ENCODE results near the gene VPS11. TPM values are rescaled to one million over a fixed set of nuclear protein-coding genes. Genes with fewer than 3 reads are reported as not detected.
A peak's percentile ranks its signal among the peaks of the same experiment; 100 is the strongest.

Gene VPS11
- total and polyA plus RNA-seq, 12 donors = 15.7 to 44.2 (median 22.5) TPM

- H3K27ac ChIP-seq = no peak overlapping the region
- WGBS, 2 donors = 83 to 94% methylated on average over 12 of the region's 12 CpGs
- H3K4me1 ChIP-seq = peaks cover 5 to 48% (median 17%) of the 10 kb centered on the region in 9 donors
- DNase-seq = no peak
- no peaks in the 10 kb centered on the region for H3K9me3 ChIP-seq
- no peaks in the 10 kb centered on the region for H3K27me3 ChIP-seq
- intact Hi-C loops (cut with DNase I) = no loop called here
- TF ChIP-seq CTCF (IDR thresholded peaks at IDR 0.05) = no peak
- no peak overlapping the region for H3K4me3 ChIP-seq
- H3K36me3 ChIP-seq = peaks cover 0 to 77% (median 20%) of the 10 kb centered on the region in 9 donors
- no peak for ATAC-seq
Observed at GRCh38 chr11:119112314-119113020, 44.8 kb downstream of the VPS11 start.

- intact Hi-C loops (cut with DNase I) = no loop called here
- DNase-seq = no peak
- H3K36me3 ChIP-seq = peaks cover 0 to 84% (median 20%) of the 10 kb centered on the region in 9 donors
- no peak for ATAC-seq
- TF ChIP-seq CTCF (IDR thresholded peaks at IDR 0.05) = no peak
- H3K4me3 ChIP-seq = no peak overlapping the region
- no peaks in the 10 kb centered on the region for H3K27me3 ChIP-seq
- 90 to 97% methylated on average over 9 of the region's 9 CpGs for WGBS, 2 donors
- H3K27ac ChIP-seq = no peak overlapping the region
- H3K4me1 ChIP-seq = peaks cover 0 to 41% (median 8%) of the 10 kb centered on the region in 9 donors
- H3K9me3 ChIP-seq = no peaks in the 10 kb centered on the region
Observed at GRCh38 chr11:119113716-119114115, 46.1 kb downstream of the VPS11 start.

GRCh38 chr11:119114351-119114750 is 46.7 kb downstream of the VPS11 start:
- 72 to 78% methylated on average over 5 of the region's 5 CpGs for WGBS, 2 donors
- DNase-seq (no peak), ATAC-seq (no peak)
- no peak for TF ChIP-seq CTCF (IDR thresholded peaks at IDR 0.05)
- Histone ChIP-seq H3K4me3 (no peak overlapping the region), H3K9me3 (no peaks in the 10 kb centered on the region), H3K36me3 (peaks cover 0 to 84% (median 20%) of the 10 kb centered on the region in 9 donors), H3K27me3 (no peaks in the 10 kb centered on the region), H3K4me1 (peaks cover 0 to 34% (median 1%) of the 10 kb centered on the region in 9 donors), H3K27ac (peak overlapping the region in 2 of 10 donors; percentile 5 to 88)
- intact Hi-C loops (cut with DNase I) = no loop called here

- intact Hi-C loops (cut with DNase I) = no loop called here
- ATAC-seq (peak; percentile 35 to 78 (median 54)), DNase-seq (peak; percentile 47 to 52)
- no peak for TF ChIP-seq CTCF (IDR thresholded peaks at IDR 0.05)
- Histone ChIP-seq H3K4me3 (peak overlapping the region in 2 of 10 donors; percentile 2 to 35), H3K27ac (peak overlapping the region in 6 of 10 donors; percentile 25 to 88 (median 43)), H3K4me1 (peaks cover 0 to 27% (median 3%) of the 10 kb centered on the region in 9 donors), H3K9me3 (no peaks in the 10 kb centered on the region), H3K36me3 (peaks cover 0 to 75% (median 20%) of the 10 kb centered on the region in 9 donors), H3K27me3 (no peaks in the 10 kb centered on the region)
- WGBS, 2 donors = 71% methylated on average over 24 of the region's 24 CpGs
Observed at GRCh38 chr11:119115484-119116234, 48.0 kb downstream of the VPS11 start.
